Measurements from ENCODE around the gene SH3D19. TPM values are rescaled to one million over a fixed set of nuclear protein-coding genes. Genes with fewer than 3 reads are reported as not detected.
A peak's percentile ranks its signal among the peaks of the same experiment; 100 is the strongest.

The SH3D19 gene
- total RNA-seq = not detected in 2 replicates

GRCh38 chr4:151325111-151325948 lies at the start of gene SH3D19:
SH3D19 (minus strand) TSS chr4:151325605; CDS start chr4:151325352, 253 bp downstream.
- DNase-seq (ENCODE audit: low spot score) = no peak
- H3K4me3 Mint-ChIP-seq = peak within 1 kb of the TSS; percentile 79
- intact Hi-C loops (cut with micrococcal nuclease) = no loop called here
- peaks cover 6% of the 10 kb centered on the region for H3K4me1 Mint-ChIP-seq (ENCODE audit: low read depth)
- peaks cover 2% of the 10 kb centered on the region for H3K36me3 Mint-ChIP-seq (ENCODE audit: low read depth)
- peaks cover 47% of the 10 kb centered on the region for H3K27me3 Mint-ChIP-seq (ENCODE audit: insufficient read depth)
- H3K27ac Mint-ChIP-seq = no peak within 1 kb of the TSS
- H3K9me3 Mint-ChIP-seq = peaks cover 4% of the 10 kb centered on the region

- no peak overlapping the region for H3K4me3 Mint-ChIP-seq
- no peaks in the 10 kb centered on the region for H3K9me3 Mint-ChIP-seq
- no peaks in the 10 kb centered on the region for H3K4me1 Mint-ChIP-seq (ENCODE audit: low read depth)
- no peaks in the 10 kb centered on the region for H3K36me3 Mint-ChIP-seq (ENCODE audit: low read depth)
- peak; percentile 63 for DNase-seq (ENCODE audit: low spot score)
- H3K27ac Mint-ChIP-seq = no peak overlapping the region
- peaks cover 12% of the 10 kb centered on the region for H3K27me3 Mint-ChIP-seq (ENCODE audit: insufficient read depth)
- intact Hi-C loops (cut with micrococcal nuclease) = loop anchor here (1.0 to 5.0 kb wide), 5 partner anchors 242 to 1035 kb away; partner anchors contain the start of gene GATB
These were observed 37.2 kb upstream of the SH3D19 start for GRCh38 chr4:151362404-151363164.

DNA sequence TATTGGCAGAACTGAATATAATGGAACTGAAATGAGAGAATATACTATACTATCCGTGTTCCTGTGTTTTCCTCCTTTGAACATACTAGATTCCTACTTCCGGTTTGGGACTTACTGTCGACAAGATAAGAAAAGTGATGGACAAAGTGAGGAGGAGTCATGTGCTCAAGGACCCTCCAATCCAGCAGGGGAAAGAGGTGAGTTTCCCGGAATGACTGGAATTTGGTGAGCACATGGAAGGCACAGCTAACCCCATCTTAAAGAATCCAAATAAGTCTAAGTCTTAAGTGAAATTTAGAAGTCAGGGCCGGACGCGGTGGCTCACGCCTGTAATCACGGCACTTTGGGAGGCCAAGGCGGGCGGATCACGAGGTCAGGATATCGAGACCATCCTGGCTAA lies 36.6 kb upstream of the SH3D19 start:
- no peak overlapping the region for H3K27ac Mint-ChIP-seq
- H3K4me1 Mint-ChIP-seq (ENCODE audit: low read depth) = no peaks in the 10 kb centered on the region
- no peak for DNase-seq (ENCODE audit: low spot score)
- no peaks in the 10 kb centered on the region for H3K9me3 Mint-ChIP-seq
- H3K27me3 Mint-ChIP-seq (ENCODE audit: insufficient read depth) = peaks cover 12% of the 10 kb centered on the region
- no peak overlapping the region for H3K4me3 Mint-ChIP-seq
- intact Hi-C loops (cut with micrococcal nuclease) = loop anchor here (1.0 to 5.0 kb wide), 5 partner anchors 242 to 1035 kb away; partner anchors contain the start of gene GATB
- no peaks in the 10 kb centered on the region for H3K36me3 Mint-ChIP-seq (ENCODE audit: low read depth)

GRCh38 chr4:151361126-151361525 lies 35.7 kb upstream of the SH3D19 start:
- no peak for DNase-seq (ENCODE audit: low spot score)
- intact Hi-C loops (cut with micrococcal nuclease) = loop anchor here (5.0 kb wide), 1 partner anchor 1036 kb away; no protein-coding TSS in a partner anchor
- Mint-ChIP-seq H3K36me3 (ENCODE audit: low read depth) (no peaks in the 10 kb centered on the region), H3K27ac (no peak overlapping the region), H3K9me3 (no peaks in the 10 kb centered on the region), H3K27me3 (ENCODE audit: insufficient read depth) (peaks cover 10% of the 10 kb centered on the region), H3K4me3 (no peak overlapping the region), H3K4me1 (ENCODE audit: low read depth) (no peaks in the 10 kb centered on the region)

DNA sequence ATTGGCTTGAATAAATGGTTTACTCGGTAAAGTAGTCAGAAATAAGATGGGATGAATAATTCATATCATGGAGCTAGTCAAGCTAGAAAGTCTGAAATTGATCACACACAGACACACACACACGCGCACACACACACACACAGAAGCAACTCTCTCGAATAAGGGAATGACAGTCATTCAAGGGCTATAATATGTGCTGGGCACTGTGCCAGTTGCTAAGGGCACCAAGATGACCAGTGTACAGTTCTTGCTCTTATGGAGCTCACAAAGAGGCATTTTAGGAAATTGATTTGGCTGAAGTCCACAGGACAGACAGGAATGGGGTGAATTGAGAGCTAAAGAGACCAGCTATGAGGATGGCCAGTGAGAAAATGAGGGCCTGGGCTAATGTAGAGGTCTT lies 34.2 kb upstream of the SH3D19 start:
- Mint-ChIP-seq H3K4me1 (ENCODE audit: low read depth) (no peaks in the 10 kb centered on the region), H3K27me3 (ENCODE audit: insufficient read depth) (peaks cover 9% of the 10 kb centered on the region), H3K4me3 (no peak overlapping the region), H3K9me3 (no peaks in the 10 kb centered on the region), H3K27ac (no peak overlapping the region), H3K36me3 (ENCODE audit: low read depth) (no peaks in the 10 kb centered on the region)
- no peak for DNase-seq (ENCODE audit: low spot score)
- intact Hi-C loops (cut with micrococcal nuclease) = no loop called here

- Mint-ChIP-seq H3K36me3 (ENCODE audit: low read depth) (no peaks in the 10 kb centered on the region), H3K9me3 (no peaks in the 10 kb centered on the region), H3K27ac (no peak overlapping the region), H3K4me1 (ENCODE audit: low read depth) (no peaks in the 10 kb centered on the region), H3K4me3 (no peak overlapping the region), H3K27me3 (ENCODE audit: insufficient read depth) (peaks cover 9% of the 10 kb centered on the region)
- intact Hi-C loops (cut with micrococcal nuclease) = no loop called here
- DNase-seq (ENCODE audit: low spot score) = no peak
These were observed 32.9 kb upstream of the SH3D19 start for GRCh38 chr4:151358266-151358665.

GRCh38 chr4:151356510-151356909 lies 31.1 kb upstream of the SH3D19 start:
- Mint-ChIP-seq H3K27me3 (ENCODE audit: insufficient read depth) (peaks cover 7% of the 10 kb centered on the region), H3K4me3 (no peak overlapping the region), H3K9me3 (no peaks in the 10 kb centered on the region), H3K27ac (no peak overlapping the region), H3K4me1 (ENCODE audit: low read depth) (no peaks in the 10 kb centered on the region), H3K36me3 (ENCODE audit: low read depth) (no peaks in the 10 kb centered on the region)
- intact Hi-C loops (cut with micrococcal nuclease) = no loop called here
- no peak for DNase-seq (ENCODE audit: low spot score)

- Mint-ChIP-seq H3K36me3 (ENCODE audit: low read depth) (no peaks in the 10 kb centered on the region), H3K4me1 (ENCODE audit: low read depth) (no peaks in the 10 kb centered on the region), H3K4me3 (no peak overlapping the region), H3K27me3 (ENCODE audit: insufficient read depth) (peaks cover 8% of the 10 kb centered on the region), H3K27ac (no peak overlapping the region), H3K9me3 (no peaks in the 10 kb centered on the region)
- intact Hi-C loops (cut with micrococcal nuclease) = no loop called here
- no peak for DNase-seq (ENCODE audit: low spot score)
These were observed 29.8 kb upstream of the SH3D19 start for GRCh38 chr4:151355155-151355554.

- Mint-ChIP-seq H3K9me3 (no peaks in the 10 kb centered on the region), H3K4me3 (no peak overlapping the region), H3K36me3 (ENCODE audit: low read depth) (no peaks in the 10 kb centered on the region), H3K27ac (no peak overlapping the region), H3K4me1 (ENCODE audit: low read depth) (no peaks in the 10 kb centered on the region), H3K27me3 (ENCODE audit: insufficient read depth) (peaks cover 13% of the 10 kb centered on the region)
- intact Hi-C loops (cut with micrococcal nuclease) = no loop called here
- no peak for DNase-seq (ENCODE audit: low spot score)
These were observed 22.3 kb upstream of the SH3D19 start for GRCh38 chr4:151347490-151348235.

DNA sequence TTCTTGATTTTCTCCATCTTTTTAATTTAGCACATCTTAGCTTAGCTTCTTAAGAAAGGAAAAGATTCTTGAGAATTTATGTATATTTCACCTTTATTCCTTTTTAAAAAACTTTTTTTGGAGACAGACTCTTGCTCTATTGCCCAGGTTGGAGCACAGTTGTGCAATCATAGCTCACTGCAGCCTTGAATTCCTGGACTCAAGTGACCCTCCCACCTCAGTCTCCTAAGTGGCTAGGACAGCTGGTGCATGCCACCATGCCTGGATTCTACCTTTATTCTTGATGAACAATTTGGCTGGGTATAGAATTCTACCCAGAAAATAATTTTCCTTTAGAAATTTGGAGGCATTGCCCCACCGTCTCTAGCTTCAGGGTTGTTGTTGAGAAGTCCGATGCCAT lies 19.5 kb upstream of the SH3D19 start:
- Mint-ChIP-seq H3K9me3 (no peaks in the 10 kb centered on the region), H3K36me3 (ENCODE audit: low read depth) (no peaks in the 10 kb centered on the region), H3K27ac (no peak overlapping the region), H3K27me3 (ENCODE audit: insufficient read depth) (peaks cover 11% of the 10 kb centered on the region), H3K4me3 (no peak overlapping the region), H3K4me1 (ENCODE audit: low read depth) (no peaks in the 10 kb centered on the region)
- DNase-seq (ENCODE audit: low spot score) = no peak
- intact Hi-C loops (cut with micrococcal nuclease) = no loop called here

- Mint-ChIP-seq H3K27me3 (ENCODE audit: insufficient read depth) (peaks cover 8% of the 10 kb centered on the region), H3K36me3 (ENCODE audit: low read depth) (no peaks in the 10 kb centered on the region), H3K9me3 (no peaks in the 10 kb centered on the region), H3K4me1 (ENCODE audit: low read depth) (no peaks in the 10 kb centered on the region), H3K27ac (no peak overlapping the region), H3K4me3 (no peak overlapping the region)
- intact Hi-C loops (cut with micrococcal nuclease) = no loop called here
- no peak for DNase-seq (ENCODE audit: low spot score)
These were observed 15.5 kb upstream of the SH3D19 start for GRCh38 chr4:151340751-151341385.

DNA sequence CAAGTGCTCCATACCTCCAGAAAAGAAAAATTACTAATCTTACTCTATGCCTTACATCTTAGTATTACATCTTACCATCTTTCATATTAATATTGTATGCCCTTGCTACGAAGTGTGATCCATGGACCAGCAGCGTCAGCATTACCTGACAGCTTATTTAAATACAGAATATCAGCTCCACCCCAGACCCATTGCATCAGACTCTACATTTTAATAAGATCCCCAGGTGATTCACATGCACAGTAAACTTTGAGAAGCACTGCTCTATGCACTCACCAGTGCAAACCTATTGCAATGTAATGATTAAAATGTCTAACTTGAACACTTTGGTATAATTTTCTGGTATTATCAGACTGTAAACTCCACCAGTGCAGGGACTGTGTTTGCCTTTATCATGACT lies 14.1 kb upstream of the SH3D19 start:
- H3K27me3 Mint-ChIP-seq (ENCODE audit: insufficient read depth) = peaks cover 8% of the 10 kb centered on the region
- no peaks in the 10 kb centered on the region for H3K4me1 Mint-ChIP-seq (ENCODE audit: low read depth)
- no peak for DNase-seq (ENCODE audit: low spot score)
- H3K36me3 Mint-ChIP-seq (ENCODE audit: low read depth) = no peaks in the 10 kb centered on the region
- no peaks in the 10 kb centered on the region for H3K9me3 Mint-ChIP-seq
- no peak overlapping the region for H3K4me3 Mint-ChIP-seq
- intact Hi-C loops (cut with micrococcal nuclease) = no loop called here
- no peak overlapping the region for H3K27ac Mint-ChIP-seq
